Epithelial cell of esophagus (primary cell): ENCODE results near the gene FMNL2.

Source experiments
- DNase-seq: peaks from one replicate; pipeline ENCODE4 v3.0.0; 2010; ENCODE audit warnings: low read depth
- H3K4me3 ChIP-seq: 2 replicates; pipeline ENCODE4 v1.5.1; 2011; ENCODE audit warnings: mild to moderate bottlenecking, low read length, control low read depth
- CTCF ChIP-seq: IDR thresholded peaks from 2 replicates; pipeline ENCODE4 v1.5.1; 2011; ENCODE audit warnings: low read depth, mild to moderate bottlenecking, low read length, control low read depth, inconsistent platforms; ENCODE audit not compliant: insufficient read depth; ENCODE audit errors: missing control alignments

FMNL2 gene

GRCh38 chr2:152372438-152372984 lies 37.5 kb downstream of the FMNL2 start:
- DNase-seq, result no peak
- no peak overlapping the region for H3K4me3 ChIP-seq
- no peak for TF ChIP-seq CTCF

DNA sequence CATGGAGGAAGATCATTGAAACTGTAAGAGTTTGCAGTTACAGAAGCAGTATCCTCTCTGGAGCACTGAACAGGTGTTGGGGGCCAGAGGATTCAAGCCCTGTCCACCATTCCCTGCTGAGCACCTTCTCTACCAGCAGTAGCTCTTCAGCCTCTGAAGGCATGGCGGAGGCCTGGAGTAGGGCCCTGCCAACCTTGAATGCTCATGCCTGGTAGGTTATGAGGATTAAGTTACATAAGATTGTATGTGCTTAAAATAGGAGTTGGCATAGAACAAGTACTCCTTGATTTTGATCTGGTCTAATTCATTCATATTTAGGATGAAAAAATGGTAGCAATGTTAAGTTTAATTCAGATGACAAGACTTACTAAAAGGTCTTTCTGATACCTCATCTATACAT lies 40.2 kb downstream of the FMNL2 start:
- no peak for TF ChIP-seq CTCF
- DNase-seq, result no peak
- no peak overlapping the region for H3K4me3 ChIP-seq

- no peak overlapping the region for H3K4me3 ChIP-seq
- no peak for TF ChIP-seq CTCF
Observed at GRCh38 chr2:152376385-152376784, 41.4 kb downstream of the FMNL2 start.

DNA sequence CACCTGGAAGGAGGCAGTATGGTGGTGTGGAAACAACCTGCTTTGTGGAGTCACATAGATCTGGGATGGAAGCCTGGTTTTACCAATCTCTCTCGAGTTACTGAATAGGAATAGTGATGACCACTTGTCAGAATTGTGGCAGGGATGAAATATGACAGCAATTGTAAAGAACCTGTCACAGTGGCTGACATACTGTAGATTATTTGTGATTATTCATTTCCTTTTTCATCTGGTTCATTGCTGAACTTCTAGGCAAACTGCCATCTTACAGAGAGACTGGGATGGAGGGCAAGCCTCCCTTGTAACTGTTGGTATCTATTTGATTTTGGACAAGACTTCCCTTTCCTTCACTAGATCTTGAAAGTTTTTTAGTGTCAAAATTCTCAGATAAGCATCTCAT lies 42.0 kb downstream of the FMNL2 start:
- no peak for TF ChIP-seq CTCF
- H3K4me3 ChIP-seq, result no peak overlapping the region
- no peak for DNase-seq

More at GRCh38 chr2:152376385-152376784, 41.4 kb downstream of the FMNL2 start:
- peak; percentile 78 for DNase-seq

DNA sequence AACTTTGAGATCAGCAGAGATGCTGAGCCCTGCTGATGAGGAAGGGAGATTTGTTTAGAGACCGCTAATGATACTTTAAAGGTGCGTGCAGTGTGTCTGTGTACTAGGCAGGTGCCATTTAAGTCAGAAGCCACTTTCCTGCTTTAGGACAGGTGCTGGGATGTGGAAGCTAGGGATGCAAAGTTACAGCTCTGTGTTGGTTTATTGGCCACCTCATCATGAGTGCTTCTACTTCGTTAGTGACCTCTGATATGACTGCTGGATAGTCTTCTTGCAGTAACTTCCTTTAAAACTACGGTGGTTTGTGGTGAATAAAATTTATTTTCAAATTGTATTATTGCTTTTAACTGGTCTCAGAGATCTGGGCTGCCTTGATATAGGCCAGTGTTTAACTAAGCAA lies 44.1 kb downstream of the FMNL2 start:
- no peak for DNase-seq
- TF ChIP-seq CTCF, result no peak
- H3K4me3 ChIP-seq, result no peak overlapping the region

DNA sequence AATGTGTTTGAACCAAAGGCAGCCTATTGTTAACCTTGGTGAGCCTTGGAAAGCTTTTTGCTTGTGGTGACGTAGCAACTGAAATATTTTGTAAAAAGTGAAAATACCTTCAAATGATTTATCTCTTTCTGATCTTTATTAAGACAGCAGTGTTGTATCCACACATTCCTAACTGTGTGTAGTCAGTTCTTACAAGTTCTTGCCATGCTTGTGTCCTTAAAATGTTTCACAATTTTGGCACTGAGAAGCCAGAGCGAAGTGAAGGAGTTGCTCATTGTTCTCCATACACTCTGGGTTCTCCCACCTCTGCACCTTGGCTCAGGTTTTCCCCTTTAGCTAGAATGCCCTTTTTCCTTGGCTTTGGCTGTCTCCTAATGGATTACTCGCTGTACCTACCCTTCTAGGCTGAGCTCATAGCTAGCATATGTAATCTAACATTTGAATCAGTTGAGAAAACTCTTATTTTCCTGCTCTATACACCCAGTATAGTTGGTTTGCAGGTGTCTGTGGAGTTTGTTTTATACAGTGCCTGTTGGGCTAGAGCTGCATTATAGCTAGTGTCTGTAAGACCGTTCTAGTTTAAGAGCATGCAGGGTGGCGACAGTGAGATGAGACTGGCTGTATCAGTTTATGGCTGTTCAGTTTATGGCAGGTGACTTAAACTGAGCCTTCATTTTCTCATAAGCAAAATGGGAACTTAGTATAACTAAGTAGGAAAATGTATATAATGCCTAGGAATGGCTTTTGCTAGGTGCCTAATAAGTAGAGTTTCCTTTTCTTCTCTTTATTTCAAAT lies 45.5 kb downstream of the FMNL2 start:
- no peak for DNase-seq
- TF ChIP-seq CTCF, result no peak
- H3K4me3 ChIP-seq, result no peak overlapping the region

GRCh38 chr2:152383702-152384101 lies 48.7 kb downstream of the FMNL2 start:
- DNase-seq, result no peak
- TF ChIP-seq CTCF, result no peak
- no peak overlapping the region for H3K4me3 ChIP-seq
